Mucosa of gallbladder (tissue), 1 donor: ENCODE measurements around the gene TNFAIP6. TPM values are rescaled to one million over a fixed set of nuclear protein-coding genes. Genes with fewer than 3 reads are reported as not detected.
"Not testable (repeated sequence)": the region's sequence is repeated elsewhere in the genome, so short reads cannot be mapped to it uniquely, and the experiment has no call there.

Experiments used
- DNase-seq: peaks from one replicate; pipeline ENCODE4 v3.0.0-alpha.2; 2020; ENCODE audit warnings: low spot score
- total RNA-seq: library from RNA; stranded (reverse); gene quantifications from one replicate; pipeline ENCODE4 v1.2.1, GENCODE V29; 2021
- donor health status: DM: no; HTN: no; CAD: no.

The TNFAIP6 gene
- total RNA-seq, 1 donor from 2014 or later: 1.4 TPM

DNA sequence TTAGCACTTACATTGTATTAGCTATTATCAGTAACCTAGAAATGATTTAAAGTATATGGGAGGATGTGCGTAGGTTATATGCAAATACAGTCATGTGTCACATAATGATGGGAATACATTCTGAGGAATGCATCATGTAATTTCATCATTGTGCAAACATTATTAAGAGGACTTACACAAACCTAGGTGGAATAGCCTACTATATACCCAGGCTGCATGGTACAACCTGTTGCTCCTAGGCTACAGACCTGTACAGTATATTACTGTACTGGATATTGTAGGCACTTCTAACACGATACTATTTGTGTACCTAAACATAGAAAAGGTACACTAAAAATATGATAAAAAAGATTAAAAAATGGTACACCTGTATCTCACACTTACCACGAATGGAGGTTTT lies 60.3 kb downstream of the TNFAIP6 start:
- no peak for DNase-seq

DNA sequence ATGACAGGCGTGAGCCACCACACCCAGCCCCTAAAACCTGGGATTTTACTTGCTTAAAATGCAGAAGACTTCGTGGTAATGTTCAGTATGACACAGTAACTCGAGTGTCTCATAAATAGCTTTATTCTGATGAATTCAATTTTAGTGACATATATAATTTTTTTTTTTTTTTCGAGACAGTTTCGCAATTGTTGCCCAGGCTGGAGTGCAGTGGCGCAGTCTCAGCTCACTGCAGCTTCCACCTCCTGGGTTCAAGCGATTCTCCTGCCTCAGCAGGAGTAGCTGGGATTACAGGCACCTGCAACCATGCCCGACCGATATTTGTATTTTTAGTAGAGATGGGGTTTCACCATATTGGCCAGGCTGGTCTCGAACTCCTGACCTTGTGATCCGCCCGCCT lies 64.3 kb downstream of the TNFAIP6 start:
- not testable (repeated sequence) for DNase-seq

DNA sequence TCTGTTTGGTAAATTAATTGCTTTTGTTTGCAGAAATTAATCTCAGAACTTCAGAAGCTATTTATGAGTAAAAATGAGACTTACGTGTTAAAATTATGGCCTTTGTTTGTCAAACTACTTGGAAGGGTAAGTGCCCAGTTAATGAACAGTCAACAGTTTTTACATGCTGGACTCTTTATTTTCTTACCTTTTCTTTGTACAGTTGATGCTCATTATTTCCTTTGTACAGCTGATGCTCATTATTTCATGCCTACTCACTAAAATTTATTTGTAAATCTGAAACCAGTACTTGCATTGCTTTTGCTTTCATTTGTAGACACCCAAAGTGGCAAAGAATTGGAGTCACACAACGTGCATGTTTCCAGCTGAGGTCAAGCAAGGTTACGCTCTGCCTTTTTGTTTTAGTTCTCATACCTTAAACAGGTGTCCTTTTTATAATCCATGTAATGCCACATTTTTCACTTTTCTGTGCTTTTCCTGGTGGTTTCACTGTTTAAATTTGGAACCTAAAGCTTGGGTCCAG lies 65.6 kb downstream of the TNFAIP6 start:
- DNase-seq: no peak

DNA sequence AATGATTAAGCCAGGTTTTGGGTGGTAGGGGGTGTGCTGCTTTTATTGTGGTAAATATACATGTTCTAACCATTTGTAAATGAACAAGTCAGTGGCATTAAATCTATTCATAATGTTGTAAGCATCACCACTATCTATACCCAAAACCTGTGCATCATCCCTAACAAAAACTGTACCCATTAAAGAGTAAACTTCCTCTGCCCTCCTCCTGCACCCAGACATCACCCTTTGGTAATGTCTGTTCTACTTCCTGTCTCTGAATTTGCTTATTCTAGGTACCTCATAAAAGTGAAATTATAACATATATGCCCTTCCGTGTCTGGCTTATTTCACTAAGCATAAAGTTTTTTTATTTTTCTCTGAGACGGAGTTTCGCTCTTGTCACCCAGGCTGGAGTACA lies 66.4 kb downstream of the TNFAIP6 start:
- DNase-seq: no peak

Other genes starting within 250 kb of the TNFAIP6 start
- 8.8 TPM for gene RBM43, start 95.7 kb upstream of the TNFAIP6 start, total RNA-seq
- 15.9 TPM for gene NMI, start 67.9 kb upstream of the TNFAIP6 start, total RNA-seq
- gene RIF1, start 52.3 kb downstream of the TNFAIP6 start, total RNA-seq: 26.1 TPM